NB4 (cell line): ENCODE results near the gene ADNP.

ENCODE experiments used
- CTCF ChIP-seq: IDR thresholded peaks from one replicate; pipeline ENCODE4 v1.5.1; 2012; ENCODE audit warnings: low read depth, low read length
- MAX ChIP-seq: IDR thresholded peaks from 2 replicates; pipeline ENCODE4 v1.6.1; 2011; ENCODE audit warnings: low read depth, low read length
- MYC ChIP-seq: IDR thresholded peaks from 2 replicates; pipeline ENCODE4 v1.6.1; 2011; ENCODE audit warnings: low read depth, low read length
- POLR2A ChIP-seq: IDR thresholded peaks from 2 replicates; pipeline ENCODE4 v1.6.1; 2011; ENCODE audit warnings: mild to moderate bottlenecking; ENCODE audit not compliant: insufficient read length; ENCODE audit errors: extremely low read depth

- TF ChIP-seq MAX: no peak
- no peak for TF ChIP-seq CTCF
- no peak for TF ChIP-seq POLR2A
- no peak for TF ChIP-seq MYC
These were observed 85.5 kb downstream of the ADNP start for GRCh38 chr20:50845566-50846215.
